ENCODE results near the gene RYR1.

The RYR1 gene

DNA sequence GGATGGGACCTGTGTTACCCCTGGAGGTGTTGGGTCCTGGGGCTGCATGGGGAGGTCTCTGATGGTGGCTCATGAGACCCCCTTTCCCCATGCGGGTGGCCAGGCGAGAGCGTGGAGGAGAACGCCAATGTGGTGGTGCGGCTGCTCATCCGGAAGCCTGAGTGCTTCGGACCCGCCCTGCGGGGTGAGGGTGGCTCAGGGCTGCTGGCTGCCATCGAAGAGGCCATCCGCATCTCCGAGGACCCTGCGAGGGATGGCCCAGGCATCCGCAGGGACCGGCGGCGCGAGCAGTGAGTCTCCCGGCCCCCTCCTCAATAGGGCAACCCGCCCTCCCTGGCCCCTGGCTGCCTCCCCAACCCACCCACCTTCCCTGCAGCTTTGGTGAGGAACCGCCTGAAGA is 66.0 kb downstream of the RYR1 start:
- no peak for DNase-seq (ENCODE audit: low read depth)
- TF ChIP-seq, protein P1, sequence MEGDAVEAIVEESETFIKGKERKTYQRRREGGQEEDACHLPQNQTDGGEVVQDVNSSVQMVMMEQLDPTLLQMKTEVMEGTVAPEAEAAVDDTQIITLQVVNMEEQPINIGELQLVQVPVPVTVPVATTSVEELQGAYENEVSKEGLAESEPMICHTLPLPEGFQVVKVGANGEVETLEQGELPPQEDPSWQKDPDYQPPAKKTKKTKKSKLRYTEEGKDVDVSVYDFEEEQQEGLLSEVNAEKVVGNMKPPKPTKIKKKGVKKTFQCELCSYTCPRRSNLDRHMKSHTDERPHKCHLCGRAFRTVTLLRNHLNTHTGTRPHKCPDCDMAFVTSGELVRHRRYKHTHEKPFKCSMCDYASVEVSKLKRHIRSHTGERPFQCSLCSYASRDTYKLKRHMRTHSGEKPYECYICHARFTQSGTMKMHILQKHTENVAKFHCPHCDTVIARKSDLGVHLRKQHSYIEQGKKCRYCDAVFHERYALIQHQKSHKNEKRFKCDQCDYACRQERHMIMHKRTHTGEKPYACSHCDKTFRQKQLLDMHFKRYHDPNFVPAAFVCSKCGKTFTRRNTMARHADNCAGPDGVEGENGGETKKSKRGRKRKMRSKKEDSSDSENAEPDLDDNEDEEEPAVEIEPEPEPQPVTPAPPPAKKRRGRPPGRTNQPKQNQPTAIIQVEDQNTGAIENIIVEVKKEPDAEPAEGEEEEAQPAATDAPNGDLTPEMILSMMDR (IDR thresholded peaks at IDR 0.05; ENCODE audit: low read length, missing control alignments), result no peak
- no peak overlapping the region for H3K4me3 ChIP-seq (replicated peaks; ENCODE audit: low read depth, low read length)

DNA sequence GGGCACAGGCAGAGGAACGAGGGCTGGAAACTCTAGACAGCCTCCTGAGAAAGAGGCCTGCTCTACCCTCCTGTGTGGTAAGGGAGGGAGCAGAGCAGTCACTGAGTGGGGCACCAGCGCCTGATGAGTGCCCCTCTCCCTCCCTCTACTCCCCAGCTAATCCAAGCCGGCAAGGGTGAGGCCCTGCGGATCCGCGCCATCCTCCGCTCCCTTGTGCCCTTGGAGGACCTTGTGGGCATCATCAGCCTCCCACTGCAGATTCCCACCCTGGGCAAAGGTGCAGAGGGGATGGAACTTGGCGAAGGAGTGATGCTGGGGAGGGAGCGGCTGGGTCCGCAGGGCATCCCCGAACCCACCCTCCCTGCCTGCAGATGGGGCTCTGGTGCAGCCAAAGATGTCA is 67.0 kb downstream of the RYR1 start:
- no peak for DNase-seq (ENCODE audit: low read depth)
- TF ChIP-seq, protein P1 (IDR thresholded peaks at IDR 0.05; ENCODE audit: low read length, missing control alignments), result no peak
- no peak overlapping the region for H3K4me3 ChIP-seq (replicated peaks; ENCODE audit: low read depth, low read length)

DNA sequence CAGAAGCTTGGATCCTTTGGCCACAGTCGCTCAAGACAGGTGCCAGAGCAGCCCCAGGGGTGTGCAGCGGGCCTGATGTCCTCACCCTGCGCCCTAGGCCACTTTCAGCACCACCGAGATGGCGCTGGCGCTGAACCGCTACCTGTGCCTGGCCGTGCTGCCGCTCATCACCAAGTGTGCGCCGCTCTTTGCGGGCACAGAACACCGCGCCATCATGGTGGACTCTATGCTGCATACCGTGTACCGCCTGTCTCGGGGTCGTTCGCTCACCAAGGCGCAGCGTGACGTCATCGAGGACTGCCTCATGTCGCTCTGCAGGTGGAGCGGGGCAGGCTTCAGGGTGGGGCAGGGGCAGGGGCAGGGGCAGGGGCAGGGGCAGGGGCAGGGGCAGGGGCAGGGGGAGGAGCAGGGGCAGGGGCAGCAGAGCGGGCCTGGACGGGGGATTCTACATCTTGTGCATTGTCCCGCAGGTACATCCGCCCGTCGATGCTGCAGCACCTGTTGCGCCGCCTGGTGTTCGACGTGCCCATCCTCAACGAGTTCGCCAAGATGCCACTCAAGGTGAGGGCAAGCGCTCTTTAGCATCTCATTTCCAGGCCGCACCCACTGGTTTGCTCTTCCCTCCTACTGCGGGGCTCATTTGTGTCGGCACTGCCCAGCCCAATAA is 69.1 kb downstream of the RYR1 start:
- H3K4me3 ChIP-seq (replicated peaks; ENCODE audit: low read depth, low read length), result no peak overlapping the region
- no peak for DNase-seq (ENCODE audit: low read depth)
- TF ChIP-seq, protein P1 (IDR thresholded peaks at IDR 0.05; ENCODE audit: low read length, missing control alignments), result no peak

DNA sequence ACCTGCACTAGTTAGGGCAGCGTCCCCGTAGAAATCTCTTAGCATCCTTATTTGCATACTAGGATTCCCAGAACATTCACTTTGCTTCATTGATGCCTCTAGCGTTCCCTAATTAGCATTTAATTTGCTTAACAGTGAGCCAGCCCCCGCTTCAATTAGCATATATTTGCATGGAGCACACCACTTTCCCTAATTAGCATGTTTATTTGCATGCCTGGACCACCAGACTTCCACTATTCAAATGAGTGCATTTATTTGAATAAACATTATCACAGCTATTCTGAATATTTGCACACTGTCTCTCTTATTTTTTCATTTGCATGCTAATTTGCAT is 69.6 kb downstream of the RYR1 start:
- TF ChIP-seq, protein P1 (IDR thresholded peaks at IDR 0.05; ENCODE audit: low read length, missing control alignments), result no peak
- DNase-seq (ENCODE audit: low read depth), result no peak
- H3K4me3 ChIP-seq (replicated peaks; ENCODE audit: low read depth, low read length), result no peak overlapping the region

DNA sequence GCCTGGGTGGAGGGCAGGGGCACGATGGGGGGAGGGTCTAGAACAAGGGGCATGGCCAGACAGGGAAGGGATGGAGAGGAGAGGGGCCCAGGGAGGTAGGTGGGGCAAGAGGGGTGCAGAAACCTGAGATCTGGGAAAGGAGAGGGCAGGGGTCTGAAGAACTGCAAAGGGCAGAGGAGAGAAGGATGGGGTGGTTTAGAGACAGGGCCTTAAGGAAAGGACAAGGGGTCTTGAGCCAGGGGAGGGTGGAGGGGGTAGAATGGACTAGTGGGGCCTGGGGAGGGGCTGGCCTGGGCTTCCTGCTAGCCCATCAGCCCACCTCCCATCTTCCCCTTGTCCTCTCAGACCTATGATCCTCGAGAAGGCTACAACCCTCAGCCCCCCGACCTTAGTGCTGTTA is 72.5 kb downstream of the RYR1 start:
- TF ChIP-seq, protein P1 (IDR thresholded peaks at IDR 0.05; ENCODE audit: low read length, missing control alignments), result no peak
- DNase-seq (ENCODE audit: low read depth), result no peak
- H3K4me3 ChIP-seq (replicated peaks; ENCODE audit: low read depth, low read length), result no peak overlapping the region

DNA sequence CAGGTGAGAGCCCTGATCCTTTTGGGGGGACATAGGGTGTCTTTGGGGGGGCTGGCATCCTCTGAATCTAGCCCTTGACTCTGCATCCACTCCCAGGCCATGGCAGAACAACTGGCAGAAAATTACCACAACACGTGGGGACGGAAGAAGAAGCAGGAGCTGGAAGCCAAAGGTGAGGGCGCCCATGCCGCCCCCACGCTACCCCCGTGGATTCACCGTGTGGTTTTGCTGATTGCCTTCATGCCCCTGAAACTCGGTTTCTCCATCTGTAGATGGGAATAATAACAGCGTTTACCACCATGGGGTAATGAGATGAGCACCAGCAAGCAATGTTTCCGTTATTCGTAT is 72.9 kb downstream of the RYR1 start:
- DNase-seq (ENCODE audit: low read depth), result no peak
- TF ChIP-seq, protein P1 (IDR thresholded peaks at IDR 0.05; ENCODE audit: low read length, missing control alignments), result no peak
- no peak overlapping the region for H3K4me3 ChIP-seq (replicated peaks; ENCODE audit: low read depth, low read length)
